HG03457 (cell line): Measurements from ENCODE around the gene PTPRF.
"Not testable (repeated sequence)": the region's sequence is repeated elsewhere in the genome, so short reads cannot be mapped to it uniquely, and the experiment has no call there.

Experiments
- ATAC-seq: cut with Tn5 transposase; IDR thresholded peaks from one replicate; pipeline ENCODE4 v1.9.1; 2021; ENCODE audit warnings: moderate number of reproducible peaks; ENCODE audit not compliant: unreplicated experiment

Gene PTPRF

DNA sequence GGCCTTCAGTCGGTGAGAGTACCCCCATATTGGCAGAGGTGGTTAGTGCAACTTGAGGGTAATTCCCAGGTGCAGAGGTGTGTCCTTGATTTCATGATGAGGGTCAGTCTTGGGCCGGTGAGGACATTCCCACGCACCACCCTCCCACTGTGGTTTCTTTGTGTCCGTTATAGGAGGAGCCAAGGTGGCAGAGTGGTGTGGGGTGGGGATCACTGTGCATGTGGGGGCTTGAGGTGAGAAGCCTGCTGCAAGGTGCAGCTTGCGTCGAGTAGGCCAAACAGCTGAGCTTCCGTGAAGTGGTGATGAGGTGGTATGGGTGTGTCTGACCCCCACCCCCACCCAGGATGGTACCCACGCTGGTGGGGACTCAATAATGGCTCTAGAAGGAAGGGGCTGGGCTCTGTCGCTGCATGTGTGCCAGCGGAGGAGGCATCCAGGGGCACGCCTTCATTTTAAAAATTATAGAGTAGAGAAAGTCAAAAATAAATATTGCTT is 6.2 kb downstream of the PTPRF start:
- ATAC-seq: no peak

DNA sequence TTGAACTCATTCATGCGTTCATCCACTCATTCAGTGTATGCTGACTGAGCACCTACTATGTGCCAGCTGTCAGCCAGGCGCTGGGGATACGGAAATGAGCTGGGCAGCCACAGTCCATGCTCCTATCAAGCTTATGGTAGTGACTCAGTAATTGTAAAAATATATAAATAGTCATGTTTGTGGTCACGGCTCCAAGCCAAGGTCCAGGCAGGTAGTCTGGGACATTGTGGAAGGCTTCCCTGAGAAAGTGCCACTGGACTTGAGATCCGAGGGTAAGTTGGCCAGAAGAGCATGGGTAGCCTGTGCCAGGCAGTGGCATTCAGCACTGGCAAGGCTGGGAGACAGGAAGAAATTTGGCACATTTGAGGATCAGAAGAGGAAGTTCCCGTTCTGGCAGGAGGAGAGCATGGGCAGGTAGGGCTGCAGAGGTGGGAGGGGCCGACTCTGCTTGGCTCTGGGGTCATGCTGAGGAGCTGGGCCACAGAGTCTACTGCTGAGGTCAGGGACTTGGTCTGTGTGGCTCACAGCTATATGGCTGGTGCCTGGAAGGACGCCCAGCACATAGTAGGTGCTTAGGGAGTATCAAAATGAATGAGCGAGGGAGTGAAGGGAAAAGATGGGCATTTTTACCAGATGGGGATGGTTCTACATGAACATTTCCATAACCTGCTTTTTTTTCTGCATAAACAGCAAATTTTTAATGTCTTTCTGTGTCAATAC is 6.9 kb downstream of the PTPRF start:
- ATAC-seq: no peak

DNA sequence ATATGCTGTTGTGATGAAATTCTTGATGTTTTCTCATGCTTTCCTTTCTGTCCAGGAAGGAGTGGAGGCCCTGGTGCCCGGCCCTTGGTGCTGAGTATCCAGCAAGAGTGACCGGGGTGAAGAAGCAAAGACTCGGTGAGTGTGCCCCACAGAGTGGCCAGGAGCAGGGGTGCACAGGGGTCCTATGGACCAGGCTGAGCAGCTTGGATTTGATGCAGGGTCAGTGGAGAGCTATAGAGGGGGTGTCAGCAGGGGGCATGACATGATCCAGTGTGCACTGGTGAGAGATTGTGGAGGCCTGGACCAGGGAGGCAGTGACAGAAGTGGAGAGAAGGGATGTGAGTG is 7.4 kb downstream of the PTPRF start:
- ATAC-seq: no peak

GRCh38 chr1:43538969-43539368 is 8.3 kb downstream of the PTPRF start:
- ATAC-seq: no peak

- ATAC-seq: no peak
These were observed 9.2 kb downstream of the PTPRF start for GRCh38 chr1:43539726-43540434.

- ATAC-seq: no peak
These were observed 10.0 kb downstream of the PTPRF start for GRCh38 chr1:43540653-43541071.

DNA sequence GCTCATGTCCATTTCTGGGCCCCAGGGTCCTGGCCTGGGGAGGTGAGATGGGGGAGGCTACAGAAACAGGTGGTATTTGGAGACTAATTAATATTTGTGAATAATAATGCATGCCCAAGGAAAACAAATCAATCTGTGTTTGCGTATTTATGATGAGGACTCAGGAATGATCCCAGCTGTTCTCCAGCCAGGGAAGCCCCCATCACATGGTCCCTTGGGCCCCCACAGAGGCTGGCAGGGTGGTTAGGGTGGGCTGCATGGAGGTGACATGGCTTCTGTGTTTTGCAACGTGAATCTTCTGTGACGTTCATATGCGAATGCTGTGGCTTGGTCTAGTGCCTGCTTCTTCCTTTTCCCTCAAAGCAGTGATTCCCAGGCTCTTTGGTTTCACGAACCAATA is 10.5 kb downstream of the PTPRF start:
- no peak for ATAC-seq

DNA sequence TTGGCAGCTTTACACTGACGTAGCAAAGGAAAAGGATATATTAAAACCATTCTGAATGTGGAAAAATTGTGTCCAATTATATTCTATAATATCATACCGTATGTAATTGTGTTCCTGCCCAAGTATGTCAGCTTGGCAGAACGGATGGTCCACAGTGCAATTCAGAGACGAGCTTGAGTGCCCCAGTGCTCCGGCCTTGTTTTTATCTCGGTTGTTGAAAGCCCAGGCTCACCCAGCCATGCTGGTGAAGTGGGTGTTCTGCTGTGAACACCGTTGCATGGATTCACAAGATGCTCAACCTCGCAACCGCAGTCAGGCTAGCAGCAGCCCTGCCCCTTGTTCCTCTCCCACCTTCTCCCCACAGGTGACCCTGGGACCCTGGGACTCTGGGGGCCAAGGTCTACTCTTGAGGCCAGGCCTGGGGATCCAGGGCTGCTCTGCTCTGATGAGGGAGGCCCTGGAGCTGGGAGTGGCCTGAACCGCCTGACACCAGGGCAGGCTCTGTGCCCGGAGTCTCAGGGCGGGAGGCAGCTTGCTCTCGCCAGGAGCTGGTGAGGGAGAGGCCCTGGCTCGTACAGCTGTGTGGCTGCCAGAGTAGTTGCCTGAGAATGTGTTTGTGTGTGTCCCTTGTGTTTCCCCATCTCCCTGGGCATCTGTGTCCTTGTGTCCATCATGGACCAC is 11.2 kb downstream of the PTPRF start:
- no peak for ATAC-seq

GRCh38 chr1:43542527-43543458 is 12.1 kb downstream of the PTPRF start:
- no peak for ATAC-seq

DNA sequence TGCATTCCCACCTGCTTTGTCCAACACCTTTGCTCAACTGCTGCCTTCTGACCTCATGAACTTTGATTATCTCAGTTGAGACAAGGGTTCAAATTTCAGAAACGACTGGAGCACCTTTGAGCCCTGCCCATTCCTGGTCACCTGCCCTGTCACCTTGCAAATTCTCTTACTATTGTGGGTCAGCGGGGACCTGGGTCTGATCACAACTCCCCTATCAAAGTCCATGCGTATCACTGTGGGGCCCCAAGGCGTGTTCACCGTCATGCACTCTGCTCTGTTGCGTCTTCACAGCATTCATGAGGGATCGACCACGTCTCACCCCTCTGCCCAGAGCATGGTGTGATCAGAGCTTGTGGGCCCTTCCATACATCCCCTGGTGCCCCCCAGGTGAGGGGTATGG is 12.9 kb downstream of the PTPRF start:
- no peak for ATAC-seq

- ATAC-seq: no peak
These were observed 14.6 kb downstream of the PTPRF start for GRCh38 chr1:43545339-43545694.

GRCh38 chr1:43545695-43546387 is 15.2 kb downstream of the PTPRF start:
- ATAC-seq: no peak

GRCh38 chr1:43546388-43547100 is 15.9 kb downstream of the PTPRF start:
- ATAC-seq: no peak

- no peak for ATAC-seq
These were observed 16.9 kb downstream of the PTPRF start for GRCh38 chr1:43547538-43548072.

GRCh38 chr1:43548285-43549271 is 17.9 kb downstream of the PTPRF start:
- ATAC-seq: no peak

DNA sequence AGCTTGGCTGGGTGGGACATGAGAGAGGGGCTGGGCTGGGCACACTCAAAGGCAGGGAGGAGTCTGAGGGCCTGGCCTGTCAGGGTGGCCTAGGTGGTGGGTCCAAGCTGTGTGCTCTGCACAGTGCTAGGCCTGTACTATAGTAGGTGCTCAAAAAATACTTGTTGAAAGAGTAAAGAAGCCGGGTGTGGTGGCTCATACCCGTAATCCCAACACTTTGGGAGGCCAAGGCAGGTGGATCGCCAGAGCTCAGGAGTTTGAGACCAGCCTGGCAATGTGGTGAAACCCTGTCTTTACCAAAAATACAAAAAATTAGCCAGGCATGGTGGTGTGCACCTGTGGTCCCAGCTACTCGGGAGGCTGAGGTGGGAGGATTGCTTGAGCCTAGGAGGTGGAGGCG is 18.7 kb downstream of the PTPRF start:
- ATAC-seq: not testable (repeated sequence)

DNA sequence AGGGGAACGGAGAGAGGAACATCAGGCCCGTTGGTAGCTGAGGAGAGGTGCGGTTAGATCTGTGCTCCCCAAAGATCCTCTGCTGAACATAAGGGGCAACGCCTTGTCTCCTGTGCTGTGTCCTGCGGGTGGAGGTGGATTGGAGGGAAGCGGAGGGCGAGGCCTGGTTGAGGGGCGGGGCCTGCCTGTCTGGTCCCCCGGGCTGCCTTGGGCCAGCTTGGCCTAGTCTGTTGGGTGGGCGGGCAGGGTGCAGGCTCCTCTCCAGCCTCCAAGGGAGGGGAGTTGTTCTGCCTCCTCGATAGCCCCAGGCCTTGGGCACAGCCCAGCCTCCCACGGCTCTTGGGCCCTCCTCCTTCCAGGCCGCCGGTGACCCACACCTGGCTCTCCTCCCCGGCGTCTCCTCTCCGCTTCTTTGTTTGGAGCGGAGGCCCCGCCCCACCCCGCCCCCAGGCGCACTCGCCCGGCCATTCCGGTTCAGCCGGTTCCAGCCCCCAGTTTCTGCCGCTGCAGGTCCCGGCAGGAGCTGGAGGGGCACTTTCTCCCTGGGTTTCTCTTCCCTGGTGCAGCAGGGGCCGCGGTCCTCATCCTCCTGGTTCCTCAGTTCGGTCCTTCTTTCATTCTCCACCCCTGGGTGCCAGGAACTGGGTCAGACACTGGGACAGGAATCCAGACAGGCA is 19.4 kb downstream of the PTPRF start:
- no peak for ATAC-seq
